ENCODE results near the gene MAP3K20. TPM values are rescaled to one million over a fixed set of nuclear protein-coding genes. Genes with fewer than 3 reads are reported as not detected.

Gene MAP3K20
- total and polyA plus RNA-seq, 2 experiments from 2014 or later, result 7.6 to 9.6 TPM

DNA sequence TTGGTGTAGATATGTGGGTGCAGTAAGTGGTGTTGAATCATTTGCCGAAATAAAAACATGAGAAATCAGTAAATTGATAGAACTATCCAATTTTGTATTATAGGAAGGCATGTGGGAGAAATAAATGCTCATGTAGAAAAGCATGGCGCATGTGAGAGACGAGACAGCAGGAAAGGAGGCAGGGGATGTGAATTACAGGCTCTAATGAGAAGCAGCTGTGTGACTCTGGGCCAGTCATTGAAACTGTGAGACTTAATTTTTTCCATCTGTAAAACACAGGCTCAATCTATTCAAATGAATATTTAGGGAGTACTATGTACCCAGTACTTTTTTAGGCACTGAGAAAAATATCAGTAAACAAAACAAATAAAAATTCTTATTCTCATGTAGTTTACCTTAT, 42.6 kb upstream of the MAP3K20 start (continued):
- TF ChIP-seq, protein P1, sequence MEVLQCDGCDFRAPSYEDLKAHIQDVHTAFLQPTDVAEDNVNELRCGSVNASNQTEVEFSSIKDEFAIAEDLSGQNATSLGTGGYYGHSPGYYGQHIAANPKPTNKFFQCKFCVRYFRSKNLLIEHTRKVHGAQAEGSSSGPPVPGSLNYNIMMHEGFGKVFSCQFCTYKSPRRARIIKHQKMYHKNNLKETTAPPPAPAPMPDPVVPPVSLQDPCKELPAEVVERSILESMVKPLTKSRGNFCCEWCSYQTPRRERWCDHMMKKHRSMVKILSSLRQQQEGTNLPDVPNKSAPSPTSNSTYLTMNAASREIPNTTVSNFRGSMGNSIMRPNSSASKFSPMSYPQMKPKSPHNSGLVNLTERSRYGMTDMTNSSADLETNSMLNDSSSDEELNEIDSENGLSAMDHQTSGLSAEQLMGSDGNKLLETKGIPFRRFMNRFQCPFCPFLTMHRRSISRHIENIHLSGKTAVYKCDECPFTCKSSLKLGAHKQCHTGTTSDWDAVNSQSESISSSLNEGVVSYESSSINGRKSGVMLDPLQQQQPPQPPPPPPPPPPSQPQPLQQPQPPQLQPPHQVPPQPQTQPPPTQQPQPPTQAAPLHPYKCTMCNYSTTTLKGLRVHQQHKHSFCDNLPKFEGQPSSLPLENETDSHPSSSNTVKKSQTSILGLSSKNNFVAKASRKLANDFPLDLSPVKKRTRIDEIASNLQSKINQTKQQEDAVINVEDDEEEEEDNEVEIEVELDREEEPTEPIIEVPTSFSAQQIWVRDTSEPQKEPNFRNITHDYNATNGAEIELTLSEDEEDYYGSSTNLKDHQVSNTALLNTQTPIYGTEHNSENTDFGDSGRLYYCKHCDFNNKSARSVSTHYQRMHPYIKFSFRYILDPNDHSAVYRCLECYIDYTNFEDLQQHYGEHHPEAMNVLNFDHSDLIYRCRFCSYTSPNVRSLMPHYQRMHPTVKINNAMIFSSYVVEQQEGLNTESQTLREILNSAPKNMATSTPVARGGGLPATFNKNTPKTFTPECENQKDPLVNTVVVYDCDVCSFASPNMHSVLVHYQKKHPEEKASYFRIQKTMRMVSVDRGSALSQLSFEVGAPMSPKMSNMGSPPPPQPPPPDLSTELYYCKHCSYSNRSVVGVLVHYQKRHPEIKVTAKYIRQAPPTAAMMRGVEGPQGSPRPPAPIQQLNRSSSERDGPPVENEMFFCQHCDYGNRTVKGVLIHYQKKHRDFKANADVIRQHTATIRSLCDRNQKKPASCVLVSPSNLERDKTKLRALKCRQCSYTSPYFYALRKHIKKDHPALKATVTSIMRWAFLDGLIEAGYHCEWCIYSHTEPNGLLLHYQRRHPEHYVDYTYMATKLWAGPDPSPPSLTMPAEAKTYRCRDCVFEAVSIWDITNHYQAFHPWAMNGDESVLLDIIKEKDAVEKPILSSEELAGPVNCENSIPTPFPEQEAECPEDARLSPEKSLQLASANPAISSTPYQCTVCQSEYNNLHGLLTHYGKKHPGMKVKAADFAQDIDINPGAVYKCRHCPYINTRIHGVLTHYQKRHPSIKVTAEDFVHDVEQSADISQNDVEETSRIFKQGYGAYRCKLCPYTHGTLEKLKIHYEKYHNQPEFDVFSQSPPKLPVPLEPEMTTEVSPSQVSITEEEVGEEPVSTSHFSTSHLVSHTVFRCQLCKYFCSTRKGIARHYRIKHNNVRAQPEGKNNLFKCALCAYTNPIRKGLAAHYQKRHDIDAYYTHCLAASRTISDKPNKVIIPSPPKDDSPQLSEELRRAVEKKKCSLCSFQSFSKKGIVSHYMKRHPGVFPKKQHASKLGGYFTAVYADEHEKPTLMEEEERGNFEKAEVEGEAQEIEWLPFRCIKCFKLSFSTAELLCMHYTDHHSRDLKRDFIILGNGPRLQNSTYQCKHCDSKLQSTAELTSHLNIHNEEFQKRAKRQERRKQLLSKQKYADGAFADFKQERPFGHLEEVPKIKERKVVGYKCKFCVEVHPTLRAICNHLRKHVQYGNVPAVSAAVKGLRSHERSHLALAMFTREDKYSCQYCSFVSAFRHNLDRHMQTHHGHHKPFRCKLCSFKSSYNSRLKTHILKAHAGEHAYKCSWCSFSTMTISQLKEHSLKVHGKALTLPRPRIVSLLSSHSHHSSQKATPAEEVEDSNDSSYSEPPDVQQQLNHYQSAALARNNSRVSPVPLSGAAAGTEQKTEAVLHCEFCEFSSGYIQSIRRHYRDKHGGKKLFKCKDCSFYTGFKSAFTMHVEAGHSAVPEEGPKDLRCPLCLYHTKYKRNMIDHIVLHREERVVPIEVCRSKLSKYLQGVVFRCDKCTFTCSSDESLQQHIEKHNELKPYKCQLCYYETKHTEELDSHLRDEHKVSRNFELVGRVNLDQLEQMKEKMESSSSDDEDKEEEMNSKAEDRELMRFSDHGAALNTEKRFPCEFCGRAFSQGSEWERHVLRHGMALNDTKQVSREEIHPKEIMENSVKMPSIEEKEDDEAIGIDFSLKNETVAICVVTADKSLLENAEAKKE (CRISPR knock-in tag; IDR thresholded peaks at IDR 0.05), result no peak

DNA sequence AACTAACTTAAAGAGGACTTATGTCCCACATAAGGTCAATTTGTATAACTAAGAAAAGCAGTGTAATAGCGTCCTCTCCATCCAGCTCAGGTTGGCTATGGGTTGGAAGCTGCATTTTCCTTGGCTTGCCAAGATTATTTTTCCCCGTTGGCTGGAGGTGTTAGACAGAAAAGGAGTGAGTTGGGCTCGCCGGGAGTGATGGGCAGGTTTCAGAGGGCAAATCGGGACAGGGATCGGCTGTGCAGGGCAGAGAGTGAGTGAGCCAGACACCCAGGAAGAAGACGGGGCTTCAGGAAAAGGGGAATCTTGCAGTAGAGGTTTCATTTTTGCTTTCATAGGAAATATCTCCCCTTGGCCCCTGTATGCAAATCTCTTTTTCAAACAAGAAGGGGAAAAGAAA, 41.5 kb upstream of the MAP3K20 start:
- Mint-ChIP-seq H3K27me3 (ENCODE audit: insufficient read depth, low read depth, poor library complexity) (peaks cover 2% of the 10 kb centered on the region), H3K4me3 (no peak overlapping the region), H3K27ac (no peak overlapping the region), H3K4me1 (peaks cover 15% of the 10 kb centered on the region; the same call in 2 of the 3 replicates), H3K9me3 (no peaks in the 10 kb centered on the region), H3K36me3 (ENCODE audit: low read depth) (no peaks in the 10 kb centered on the region)
- no peaks in the 10 kb centered on the region for H3F3A ChIP-seq (replicated peaks; ENCODE audit: low read depth)
- no peaks in the 10 kb centered on the region for H3K36me3 ChIP-seq (ENCODE audit: insufficient read depth)
- no peak for DNase-seq (ENCODE audit: low spot score)
- no peak overlapping the region for H3K4me2 ChIP-seq
- no peak overlapping the region for H3K27ac ChIP-seq (ENCODE audit: low read depth)
- no peak for ATAC-seq
- no peaks in the 10 kb centered on the region for H3K9me2 ChIP-seq (ENCODE audit: insufficient read depth)
- no peaks in the 10 kb centered on the region for H3K27me3 ChIP-seq (ENCODE audit: insufficient read depth)
- no peaks in the 10 kb centered on the region for H3K79me2 ChIP-seq (replicated peaks; ENCODE audit: insufficient read depth)
- TF ChIP-seq POLR2AphosphoS5 (IDR thresholded peaks at IDR 0.05; ENCODE audit: low read depth) (no peak), NANOG (IDR thresholded peaks at IDR 0.05; ENCODE audit: borderline replicate concordance) (no peak), EZH2 (IDR thresholded peaks at IDR 0.05; ENCODE audit: low read depth, unreplicated experiment) (no peak), ZNF331 (CRISPR knock-in tag; IDR thresholded peaks at IDR 0.05; ENCODE audit: low read depth) (no peak)
- TF ChIP-seq, protein P2, sequence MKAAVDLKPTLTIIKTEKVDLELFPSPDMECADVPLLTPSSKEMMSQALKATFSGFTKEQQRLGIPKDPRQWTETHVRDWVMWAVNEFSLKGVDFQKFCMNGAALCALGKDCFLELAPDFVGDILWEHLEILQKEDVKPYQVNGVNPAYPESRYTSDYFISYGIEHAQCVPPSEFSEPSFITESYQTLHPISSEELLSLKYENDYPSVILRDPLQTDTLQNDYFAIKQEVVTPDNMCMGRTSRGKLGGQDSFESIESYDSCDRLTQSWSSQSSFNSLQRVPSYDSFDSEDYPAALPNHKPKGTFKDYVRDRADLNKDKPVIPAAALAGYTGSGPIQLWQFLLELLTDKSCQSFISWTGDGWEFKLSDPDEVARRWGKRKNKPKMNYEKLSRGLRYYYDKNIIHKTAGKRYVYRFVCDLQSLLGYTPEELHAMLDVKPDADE (IDR thresholded peaks at IDR 0.05), result no peak
- H4K20me1 ChIP-seq (replicated peaks; ENCODE audit: insufficient read depth), result no peaks in the 10 kb centered on the region
- H3K4me3 ChIP-seq, result no peak overlapping the region
- no peaks in the 10 kb centered on the region for H3K4me1 ChIP-seq (ENCODE audit: insufficient read depth)
- no peak overlapping the region for H2AFZ ChIP-seq
